ENCODE results near the gene ZNF571.
A peak's percentile ranks its signal among the peaks of the same experiment; 100 is the strongest.

ZNF571 gene

GRCh38 chr19:37594304-37594981, at the start of gene ZNF571, which contains the start of gene ZNF540:
Gene ZNF571 (minus strand): TSS chr19:37594792. CDS start chr19:37586676, 8,116 bp downstream.
Gene ZNF540 (plus strand): TSS chr19:37594876. CDS start chr19:37598448, 3,572 bp downstream.
- peak; percentile 79 for DNase-seq (ENCODE audit: low spot score)

DNA sequence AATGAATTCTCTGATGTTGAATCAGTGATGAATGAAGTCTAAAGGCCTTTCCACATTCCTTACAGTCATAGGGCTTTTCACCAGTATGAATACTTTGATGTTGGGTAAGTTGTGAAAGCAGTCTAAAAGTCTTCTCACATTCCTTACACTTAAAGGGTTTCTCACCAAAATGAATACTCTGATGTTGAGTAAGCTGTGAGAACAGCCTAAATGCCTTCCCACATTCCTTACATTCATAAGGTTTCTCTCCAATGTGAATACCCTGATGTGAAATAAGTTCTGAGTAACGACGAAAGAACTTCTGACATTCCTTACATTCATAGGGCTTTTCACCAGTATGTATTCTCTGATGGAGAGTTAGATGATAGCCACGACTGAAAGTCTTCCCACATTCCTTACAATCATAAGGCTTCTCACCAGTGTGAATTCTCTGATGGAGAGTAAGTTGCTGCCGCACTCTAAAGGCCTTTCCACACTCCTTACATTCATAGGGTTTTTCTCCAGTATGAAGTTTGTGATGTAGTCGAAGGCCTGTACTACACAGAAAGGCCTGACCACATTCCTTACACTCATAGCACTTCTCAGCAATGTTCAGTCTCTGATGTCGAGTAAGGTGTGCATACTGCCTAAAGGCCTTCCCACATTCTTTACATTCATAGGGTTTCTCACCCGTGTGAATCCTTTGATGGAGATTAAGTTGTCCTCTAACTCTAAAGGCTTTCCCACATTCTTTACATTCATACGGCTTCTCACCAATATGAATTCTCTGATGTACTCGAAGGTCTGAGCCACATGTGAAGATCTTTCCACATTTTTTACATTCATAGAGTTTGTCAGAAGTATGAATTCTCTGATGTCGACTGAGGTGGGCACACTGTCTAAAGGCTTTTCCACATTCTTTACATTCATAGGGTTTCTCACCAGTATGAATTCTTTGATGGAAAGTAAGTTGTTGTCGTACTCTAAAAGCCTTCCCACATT, 40.8 kb upstream of the ZNF571 start:
- DNase-seq (ENCODE audit: low spot score), result no peak

DNA sequence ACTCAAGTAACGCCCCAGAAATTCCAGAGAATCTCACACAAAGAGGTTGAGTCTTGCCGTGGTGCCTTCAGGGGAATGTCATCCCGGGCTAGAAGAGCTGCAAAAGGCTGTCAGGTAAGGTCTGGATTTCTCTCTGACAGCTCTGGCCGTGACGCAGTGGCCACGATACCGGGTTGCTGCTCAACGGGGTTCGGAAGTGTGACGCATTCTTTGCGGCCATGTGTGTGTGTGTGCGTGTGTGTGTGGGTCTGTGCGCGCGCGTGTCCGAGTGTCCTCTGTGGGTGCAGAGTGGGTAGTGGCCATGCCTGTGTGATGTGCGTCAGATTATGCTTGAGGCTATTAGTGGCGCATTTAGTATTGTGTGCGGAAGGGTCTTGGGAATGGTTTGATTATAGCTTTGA, 390 bp upstream of the ZNF571 start:
- DNase-seq (ENCODE audit: low spot score), result no peak

DNA sequence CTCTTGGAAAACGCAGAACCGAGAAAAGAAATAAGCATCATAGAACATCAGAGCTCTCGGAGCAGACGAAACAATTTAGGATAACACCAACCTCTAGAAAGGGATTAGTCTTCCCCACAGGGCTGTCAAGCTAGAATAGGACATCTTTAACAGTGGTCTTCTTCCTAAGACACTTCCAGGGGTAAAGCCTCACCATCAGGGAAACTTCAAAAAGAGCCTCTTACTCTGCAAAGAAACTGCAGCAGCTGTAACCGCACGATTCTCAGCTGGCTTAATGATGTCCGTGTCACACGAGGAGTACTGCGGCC, 642 bp downstream of the ZNF571 start:
- DNase-seq (ENCODE audit: low spot score), result no peak

DNA sequence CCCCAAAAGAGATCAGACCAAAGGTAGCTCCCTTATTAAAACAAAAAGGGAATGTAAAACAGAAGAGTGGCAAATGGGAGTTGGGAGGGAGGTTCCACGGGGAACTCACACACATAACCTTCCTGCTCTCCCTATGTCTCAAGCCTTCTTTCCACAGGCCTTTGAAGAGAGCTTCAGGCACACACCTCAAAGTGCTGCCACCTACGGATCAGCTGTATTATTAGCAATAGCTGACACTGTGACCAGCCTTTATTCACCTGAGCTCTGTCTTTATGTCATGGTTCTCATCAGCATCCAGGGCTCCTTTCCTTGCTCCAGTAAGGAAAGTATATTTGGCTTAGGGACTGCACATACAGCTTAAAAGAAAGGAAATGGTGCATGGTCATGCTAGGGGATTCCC, 11.3 kb downstream of the ZNF571 start:
- DNase-seq (ENCODE audit: low spot score), result peak; percentile 3

GRCh38 chr19:37572203-37572602, 22.4 kb downstream of the ZNF571 start:
- DNase-seq (ENCODE audit: low spot score), result no peak

- no peak for DNase-seq (ENCODE audit: low spot score)
These were observed 29.3 kb downstream of the ZNF571 start for GRCh38 chr19:37565370-37565669.

DNA sequence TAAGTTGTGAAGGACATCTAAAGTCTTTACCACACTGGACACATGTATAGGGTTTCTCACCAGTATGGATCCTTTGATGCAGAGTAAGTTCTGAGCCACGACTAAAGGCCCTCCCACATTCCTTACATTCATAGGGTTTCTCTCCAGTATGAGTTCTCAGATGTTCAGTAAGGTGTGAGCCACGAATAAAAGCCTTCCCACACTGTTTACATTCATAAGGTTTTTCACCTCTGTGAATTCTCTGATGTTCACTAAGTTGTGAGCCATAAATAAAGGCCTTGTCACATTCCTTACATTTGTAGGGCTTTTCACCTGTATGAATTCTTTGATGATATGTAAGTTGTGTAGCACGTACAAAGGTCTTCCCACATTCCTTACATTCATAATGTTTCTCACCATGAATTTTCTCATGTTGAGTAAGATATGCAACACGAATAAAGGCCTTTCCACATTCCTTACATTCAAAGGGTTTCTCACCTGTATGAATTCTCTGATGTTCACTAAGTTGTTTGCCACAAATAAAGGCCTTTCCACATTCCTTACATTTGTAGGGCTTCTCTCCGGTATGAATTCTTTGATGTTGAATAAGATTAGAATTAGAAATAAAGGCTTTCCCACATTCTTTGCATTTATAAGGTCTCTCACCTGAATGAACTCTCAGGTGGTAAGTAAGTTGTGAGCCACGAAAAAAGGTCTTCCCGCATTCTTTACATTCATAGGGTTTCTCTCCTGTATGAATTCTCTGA, 29.8 kb downstream of the ZNF571 start:
- DNase-seq (ENCODE audit: low spot score), result no peak

DNA sequence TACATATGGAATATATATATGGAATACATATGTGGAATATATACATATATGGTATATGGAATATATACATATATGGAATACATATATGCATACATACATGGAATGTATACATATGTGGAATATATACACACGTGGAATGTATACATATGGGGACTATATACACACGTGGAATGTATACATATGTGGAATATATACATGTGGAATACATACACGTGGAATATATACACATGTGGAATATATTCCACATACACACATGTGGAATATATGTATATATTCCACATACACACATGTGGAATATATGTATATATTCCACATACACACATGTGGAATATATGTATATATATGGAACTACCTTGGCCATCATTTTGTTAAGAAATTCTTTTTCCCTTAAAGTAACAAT, 31.1 kb downstream of the ZNF571 start:
- DNase-seq (ENCODE audit: low spot score), result no peak

- peak; percentile 11 for DNase-seq (ENCODE audit: low spot score)
These were observed 43.2 kb downstream of the ZNF571 start for GRCh38 chr19:37551129-37551993.

- no peak for DNase-seq (ENCODE audit: low spot score)
These were observed 57.1 kb downstream of the ZNF571 start for GRCh38 chr19:37537391-37537947.

DNA sequence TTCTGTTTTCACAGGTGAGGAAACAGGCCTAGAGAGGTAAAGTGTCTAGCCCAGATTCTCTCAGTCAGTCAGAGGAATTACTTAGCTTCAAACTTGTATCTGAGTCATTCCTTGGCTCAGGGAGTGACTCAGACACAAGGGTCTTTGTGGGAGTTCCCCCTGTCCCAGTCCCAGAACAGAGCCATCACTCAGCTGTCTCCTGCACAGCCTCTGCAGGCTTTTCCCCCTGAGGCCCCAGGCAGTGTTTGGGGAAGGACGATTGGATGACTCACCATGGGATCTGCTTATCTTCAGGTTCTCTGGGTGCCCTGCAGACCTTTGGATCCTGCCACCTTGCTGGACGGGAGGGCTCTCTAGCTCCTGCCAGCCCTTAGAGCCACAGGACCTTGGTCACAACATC, 74.7 kb downstream of the ZNF571 start:
- no peak for DNase-seq (ENCODE audit: low spot score)

All from NAMALWA (cell line).